Heart right ventricle (tissue), 16 donors: ENCODE results near the gene DSP. TPM values are rescaled to one million over a fixed set of nuclear protein-coding genes. Genes with fewer than 3 reads are reported as not detected.

ENCODE experiments used
- ATAC-seq, 8 donors: fragments of 200-7000 bp; cut with Tn5 transposase; one replicate each; pipeline ENCODE4 v1.9.1; 2020; ENCODE audit warnings: mild to moderate bottlenecking in 8 of 8, moderate library complexity in 8 of 8, moderate number of reproducible peaks in 1 of 8
- DNase-seq, 2 donors: peaks; one replicate each; pipeline ENCODE4 v3.0.0-alpha.2; 2020
- H3K27ac ChIP-seq, 10 donors: fragments of 200-600 bp; sonication (generic) in 2 of 10; one replicate each; pipeline versions ENCODE4 v1.5.0 to v1.8.0; 2020 to 2022; ENCODE audit warnings: mild to moderate bottlenecking in 3 of 10
- H3K27me3 ChIP-seq, 7 donors: fragments of 200-600 bp; one replicate each; pipeline ENCODE4 v1.8.0; 2021 to 2022; ENCODE audit warnings: mild to moderate bottlenecking in 2 of 7
- H3K36me3 ChIP-seq, 9 donors: fragments of 200-600 bp; sonication (generic) in 1 of 9; one replicate each; pipeline versions ENCODE4 v1.5.0 to v1.8.0; 2020 to 2022; ENCODE audit warnings: mild to moderate bottlenecking in 2 of 9
- H3K4me1 ChIP-seq, 9 donors: fragments of 200-600 bp; sonication (generic) in 1 of 9; one replicate each; pipeline versions ENCODE4 v1.5.0 to v1.8.0; 2020 to 2022; ENCODE audit warnings: mild to moderate bottlenecking in 4 of 9
- H3K4me3 ChIP-seq, 10 donors: fragments of 200-600 bp; sonication (generic) in 2 of 10; one replicate each; pipeline versions ENCODE4 v1.5.0 to v1.8.0; 2020 to 2022; ENCODE audit warnings: mild to moderate bottlenecking in 7 of 10, moderate library complexity in 2 of 10
- H3K9me3 ChIP-seq, 11 donors: fragments of 200-600 bp in 10 of 11; sonication (generic) in 2 of 11; one replicate each; pipeline versions ENCODE4 v1.5.0 to v1.8.0; 2013 to 2022; ENCODE audit warnings: mild to moderate bottlenecking in 2 of 11, control low read depth in 1 of 11, moderate library complexity in 1 of 11
- CTCF ChIP-seq, 9 donors: fragments of 200-600 bp; sonication (generic) in 2 of 9; IDR thresholded peaks; one replicate each; pipeline versions ENCODE4 v1.5.0 to v1.8.0; 2021 to 2022; ENCODE audit warnings: antibody characterized with exemption in 9 of 9, mild to moderate bottlenecking in 5 of 9, moderate library complexity in 1 of 9
- WGBS, 2 donors: extraction: QIAGEN DNeasy Blood & Tissue Kit; methylation state at CpG; one replicate each; pipeline ENCODE4 v1.1.7; 2013; ENCODE audit warnings: inconsistent platforms in 1 of 2; 5-methylcytosine and 5-hydroxymethylcytosine counted together
- intact Hi-C, 10 donors: fragments of 100-400 bp; cut with DNase I; formaldehyde crosslinking; loops; one replicate each; pipeline versions ENCODE4 v1.11.1 to v1.14.2; 2022
- polyA plus RNA-seq, 2 donors: library from polyadenylated mRNA; stranded (reverse); fragments of 200-250 nt; gene quantifications; one replicate each; pipeline ENCODE4 v1.2.3, GENCODE V29; 2013
- total RNA-seq, 10 donors: library from RNA; stranded (reverse); fragmentation: NEBNext Ultra II Directional in 3 of 10; extraction: Animal tissue kit (Norgen Biotek cat#: 25700) in 3 of 10; gene quantifications; one replicate each; pipeline versions ENCODE4 v1.2.1 to v1.2.4, GENCODE V29; 2021 to 2023
- donor health status: Arrhythmogenic right ventricular cardiomyopathy.
- donor health status: ischemic (EF 13 %, LVEDD 7.1; RV severe dilation, severe dysfunction).
- donor health status: healthy with polysubstance abuse.
- donor health status: DM: no; HTN: yes; CAD: no.
- donor health status: DM: no; HTN: no; CAD: no.
- donor health status: ischemic (EF 25% LVEDD 6.9; RV normal size, moderate dysfunction).
- donor health status: ischemic (EF 25% LVEDD 5.7; RV mildly dilated, moderate dysfunction).
- donor health status: healthy.
- donor health status: DM: yes; HTN: yes; CAD: no.
- donor health status: Ischemic cardiomyopathy.
- donor health status: ischemic (EF 35%, LVEDD 5.7; RV mildly dilated, moderate dysfunction).
- donor health status: nonischemic (EF 11% LVEDD 7.7; RV severe dilation, severe dysfunction).
- donor health status: DM: yes; HTN: yes; CAD: no.
- donor health status: PGD.
- donor health status: ischemic (EF 29% LVEDD 5.4; RV normal size, mild dysfunction).
- donor health status: nonischemic (EF 23%, LVEDD 6.1; RV moderate dilation, normal function).

DSP gene
- total and polyA plus RNA-seq, 12 donors = 56.5 to 471 (median 355) TPM

- peaks cover 0 to 66% (median 27%) of the 10 kb centered on the region in 9 donors for H3K36me3 ChIP-seq
- no peaks in the 10 kb centered on the region for H3K27me3 ChIP-seq
- H3K4me1 ChIP-seq = peaks cover 0 to 46% (median 31%) of the 10 kb centered on the region in 9 donors
- DNase-seq = no peak
- intact Hi-C loops = loop anchor here in 2 of 10 donors (5.0 to 10.0 kb wide), 2 partner anchors 280 to 282 kb away; partner anchors contain the start of gene SSR1 (in 2 of the 2)
- ATAC-seq = peak in 2 of 8 donors; percentile 35 to 51
- no peak overlapping the region for H3K4me3 ChIP-seq
- 45 to 63% methylated on average over 4 of the region's 4 CpGs for WGBS, 2 donors
- peak overlapping the region; percentile 4 to 82 (median 66) for H3K27ac ChIP-seq
- TF ChIP-seq CTCF (IDR thresholded peaks at IDR 0.05) = no peak
- no peaks in the 10 kb centered on the region for H3K9me3 ChIP-seq
Observed at GRCh38 chr6:7594579-7595125, 53.2 kb downstream of the DSP start.

- intact Hi-C loops = loop anchor here in 2 of 10 donors (5.0 to 10.0 kb wide), 3 partner anchors 187 to 307 kb away; no protein-coding TSS in a partner anchor
- H3K27ac ChIP-seq = peak overlapping the region in 4 of 10 donors; percentile 2 to 18 (median 17)
- peak; percentile 36 to 37 for DNase-seq
- ATAC-seq = peak; percentile 42 to 99 (median 90)
- 22 to 51% methylated on average over 4 of the region's 4 CpGs for WGBS, 2 donors
- H3K4me3 ChIP-seq = no peak overlapping the region
- H3K27me3 ChIP-seq = no peaks in the 10 kb centered on the region
- TF ChIP-seq CTCF (IDR thresholded peaks at IDR 0.05) = no peak
- no peaks in the 10 kb centered on the region for H3K9me3 ChIP-seq
- peaks cover 0 to 13% (median 0%) of the 10 kb centered on the region in 9 donors for H3K4me1 ChIP-seq
- H3K36me3 ChIP-seq = peaks cover 0 to 100% (median 64%) of the 10 kb centered on the region in 9 donors
Observed at GRCh38 chr6:7604003-7604402, 62.5 kb downstream of the DSP start.

- H3K36me3 ChIP-seq = peaks cover 0 to 100% (median 64%) of the 10 kb centered on the region in 9 donors
- no peak for TF ChIP-seq CTCF (IDR thresholded peaks at IDR 0.05)
- DNase-seq (no peak), ATAC-seq (no peak)
- H3K9me3 ChIP-seq = no peaks in the 10 kb centered on the region
- H3K4me3 ChIP-seq = no peak overlapping the region
- intact Hi-C loops = loop anchor here in 2 of 10 donors (5.0 to 10.0 kb wide), 3 partner anchors 187 to 307 kb away; no protein-coding TSS in a partner anchor
- WGBS, 2 donors = 88 to 92% methylated on average over 2 of the region's 2 CpGs
- H3K27me3 ChIP-seq = no peaks in the 10 kb centered on the region
- peaks cover 0 to 13% (median 0%) of the 10 kb centered on the region in 9 donors for H3K4me1 ChIP-seq
- H3K27ac ChIP-seq = peak overlapping the region in 4 of 10 donors; percentile 2 to 18 (median 17)
Observed at GRCh38 chr6:7604506-7604905, 63.0 kb downstream of the DSP start.

GRCh38 chr6:7615611-7616383, 74.3 kb downstream of the DSP start:
- Histone ChIP-seq H3K27ac (no peak overlapping the region), H3K4me1 (peaks cover 0 to 29% (median 8%) of the 10 kb centered on the region in 9 donors), H3K9me3 (no peaks in the 10 kb centered on the region), H3K27me3 (no peaks in the 10 kb centered on the region), H3K36me3 (peaks cover 0 to 35% (median 9%) of the 10 kb centered on the region in 9 donors), H3K4me3 (peak overlapping the region in 5 of 10 donors; percentile 17 to 33 (median 21))
- DNase-seq (peak in 1 of 2 donors; percentile 54), ATAC-seq (peak; percentile 32 to 75 (median 56))
- TF ChIP-seq CTCF (IDR thresholded peaks at IDR 0.05) = peak; percentile 63 to 82 (median 74)
- 12 to 19% methylated on average over 7 of the region's 7 CpGs for WGBS, 2 donors
- intact Hi-C loops = loop anchor here (2.0 to 10.0 kb wide), 10 partner anchors 188 to 941 kb away; no protein-coding TSS in a partner anchor
